ENCODE measurements around the gene RABGAP1L.

GRCh38 chr1:174344162-174344561 is 184.8 kb downstream of the RABGAP1L start:
- TF ChIP-seq CTCF (conservative IDR thresholded peaks at IDR 0.05; ENCODE audit: low read depth, low read length) (no peak), POLR2A (IDR thresholded peaks at IDR 0.05; ENCODE audit: low read depth, low read length) (no peak), FOS (IDR thresholded peaks at IDR 0.05; ENCODE audit: low read depth, low read length) (no peak), MXI1 (IDR thresholded peaks at IDR 0.05; ENCODE audit: borderline replicate concordance, low read depth, low read length) (no peak), SMC3 (IDR thresholded peaks at IDR 0.05; ENCODE audit: low read depth, low read length) (no peak)
